Keratinocyte (primary cell): Measurements from ENCODE around the gene TOM1. TPM values are rescaled to one million over a fixed set of nuclear protein-coding genes. Genes with fewer than 3 reads are reported as not detected.

Experiments
- DNase-seq: peaks from one replicate; pipeline ENCODE4 v3.0.0-alpha.2; 2011; ENCODE audit warnings: low read depth, missing footprints, low spot score
- FAIRE-seq: peaks from 2 replicates; lab custom pipeline; 2011; peaks lifted over from hg19 to GRCh38; lab: Jason Lieb, UNC
- H2AFZ ChIP-seq: 2 replicates; pipeline ENCODE4 v1.6.0; 2012; ENCODE audit warnings: low read length, control low read depth, inconsistent platforms; ENCODE audit not compliant: control insufficient read depth
- H3K27ac ChIP-seq: 2 replicates; pipeline ENCODE4 v1.5.1; 2011; ENCODE audit warnings: low read length; ENCODE audit not compliant: control insufficient read depth, insufficient read depth
- H3K27me3 ChIP-seq: 3 replicates; pipeline ENCODE4 v1.6.0; 2011; ENCODE audit warnings: low read length; ENCODE audit not compliant: control insufficient read depth, insufficient read depth; ENCODE audit errors: extremely low read depth
- H3K36me3 ChIP-seq, 2 experiments: 2 replicates in 1 of 2; 3 replicates in 1 of 2; pipeline ENCODE4 v1.5.1; 2011; ENCODE audit warnings: low read length in 2 of 2, mild to moderate bottlenecking in 1 of 2; ENCODE audit not compliant: control insufficient read depth in 2 of 2, insufficient read depth in 2 of 2; ENCODE audit errors: extremely low read depth in 1 of 2
- H3K4me1 ChIP-seq: 3 replicates; pipeline ENCODE4 v1.5.1; 2011; ENCODE audit warnings: low read length; ENCODE audit not compliant: control insufficient read depth, insufficient read depth; ENCODE audit errors: extremely low read depth
- H3K4me2 ChIP-seq: 3 replicates; pipeline ENCODE4 v1.6.0; 2011; ENCODE audit warnings: low read depth, low read length; ENCODE audit not compliant: control insufficient read depth, insufficient read depth; ENCODE audit errors: extremely low read depth
- H3K4me3 ChIP-seq, 3 experiments: fragments of 200-600 bp in 1 of 3; sonication (generic) in 1 of 3; 2 replicates in 2 of 3; 3 replicates in 1 of 3; pipeline ENCODE4 v1.5.1; 2011 to 2016; ENCODE audit warnings: low read length in 3 of 3, mild to moderate bottlenecking in 3 of 3, control low read depth in 2 of 3, inconsistent platforms in 1 of 3, low read depth in 1 of 3, mixed read lengths in 1 of 3, mixed run types in 1 of 3, moderate library complexity in 1 of 3; ENCODE audit not compliant: control insufficient read depth in 2 of 3, insufficient read depth in 2 of 3; ENCODE audit errors: extremely low read depth in 1 of 3
- H3K79me2 ChIP-seq: 2 replicates; pipeline ENCODE4 v1.6.0; 2012; ENCODE audit warnings: low read length; ENCODE audit not compliant: control insufficient read depth, insufficient read depth
- H3K9ac ChIP-seq: 3 replicates; pipeline ENCODE4 v1.6.0; 2011; ENCODE audit warnings: low read length; ENCODE audit not compliant: control insufficient read depth, insufficient read depth; ENCODE audit errors: extremely low read depth
- H3K9me1 ChIP-seq: 3 replicates; pipeline ENCODE4 v1.6.0; 2011; ENCODE audit warnings: low read length; ENCODE audit not compliant: control insufficient read depth, insufficient read depth; ENCODE audit errors: extremely low read depth
- H3K9me3 ChIP-seq: 2 replicates; pipeline ENCODE4 v1.5.1; 2012; ENCODE audit warnings: low read depth, low read length; ENCODE audit not compliant: control insufficient read depth
- H4K20me1 ChIP-seq: 3 replicates; pipeline ENCODE4 v1.6.0; 2011; ENCODE audit warnings: low read length; ENCODE audit not compliant: control insufficient read depth, insufficient read depth; ENCODE audit errors: extremely low read depth
- EZH2 ChIP-seq: IDR thresholded peaks from one replicate; pipeline ENCODE4 v1.6.1; 2012; ENCODE audit warnings: inconsistent platforms, mild to moderate bottlenecking, low read length, moderate library complexity
- dilution Hi-C: fragments of 300-500 bp; cut with MboI; formaldehyde crosslinking; loops from one replicate; pipeline ENCODE4 v1.7.0; 2020; ENCODE audit warnings: low sequenced_read_pairs; ENCODE audit not compliant: extremely low pct_ligation_motif_present
- polyA plus RNA-seq, 5 experiments: library from polyadenylated mRNA; depleted of rRNA in 3 of 5; stranded (reverse) in 3 of 5; stranded (forward) in 1 of 5; unstranded in 1 of 5; fragments of >200 nt; gene quantifications; 1 replicate in 1 of 5; 2 replicates in 3 of 5; 3 replicates in 1 of 5; pipeline versions ENCODE4 v1.2.1 to v1.2.3, GENCODE V29; 2011 to 2012; ENCODE audit warnings: missing spikeins in 2 of 5, low read depth in 1 of 5, low replicate concordance in 1 of 5
- TF ChIP-seq, protein P1 (sequence below), 3 experiments: IDR thresholded peaks in 1 of 3; conservative IDR thresholded peaks in 1 of 3; optimal IDR thresholded peaks in 1 of 3; 2 replicates in 2 of 3; 3 replicates in 1 of 3; pipeline versions ENCODE3 to v1.5.1; 2011; ENCODE audit warnings: low read length in 3 of 3, mild to moderate bottlenecking in 3 of 3, moderate library complexity in 2 of 3, control low read depth in 1 of 3, inconsistent platforms in 1 of 3; ENCODE audit not compliant: insufficient read depth in 2 of 3; ENCODE audit errors: extremely low read depth in 1 of 3

TOM1 gene
- polyA plus RNA-seq, 1 donor (not counting 4 experiments of a cell fraction or from before 2014, with no cell fraction given): 17.4 TPM

DNA sequence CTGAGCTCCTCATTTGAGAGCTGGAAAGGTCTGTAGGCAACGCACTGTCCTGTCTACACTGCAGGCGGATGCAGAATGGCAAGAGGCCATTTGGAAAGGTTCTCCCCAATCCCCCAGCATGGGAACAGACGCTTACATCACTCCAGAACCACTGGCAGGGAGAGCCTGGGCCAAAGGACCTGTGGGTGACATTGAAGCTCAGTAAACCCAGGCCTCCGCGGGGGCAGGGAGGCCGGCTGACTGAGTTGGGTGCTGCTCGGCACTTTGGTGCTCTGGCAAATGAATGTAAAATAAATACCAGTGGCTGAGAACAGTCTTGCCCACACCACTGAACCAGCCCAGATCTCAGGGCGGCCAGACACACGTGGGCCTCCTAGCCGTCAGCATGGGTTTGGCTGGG is 22.4 kb downstream of the TOM1 start:
- H2AFZ ChIP-seq: no peak overlapping the region
- H3K79me2 ChIP-seq: no peaks in the 10 kb centered on the region
- H4K20me1 ChIP-seq: peaks cover 2% of the 10 kb centered on the region
- FAIRE-seq: no peak
- peaks cover 0 to 34% of the 10 kb centered on the region in 2 experiments for H3K36me3 ChIP-seq
- no peak overlapping the region for H3K4me2 ChIP-seq
- no peak for TF ChIP-seq EZH2
- TF ChIP-seq, protein P1, sequence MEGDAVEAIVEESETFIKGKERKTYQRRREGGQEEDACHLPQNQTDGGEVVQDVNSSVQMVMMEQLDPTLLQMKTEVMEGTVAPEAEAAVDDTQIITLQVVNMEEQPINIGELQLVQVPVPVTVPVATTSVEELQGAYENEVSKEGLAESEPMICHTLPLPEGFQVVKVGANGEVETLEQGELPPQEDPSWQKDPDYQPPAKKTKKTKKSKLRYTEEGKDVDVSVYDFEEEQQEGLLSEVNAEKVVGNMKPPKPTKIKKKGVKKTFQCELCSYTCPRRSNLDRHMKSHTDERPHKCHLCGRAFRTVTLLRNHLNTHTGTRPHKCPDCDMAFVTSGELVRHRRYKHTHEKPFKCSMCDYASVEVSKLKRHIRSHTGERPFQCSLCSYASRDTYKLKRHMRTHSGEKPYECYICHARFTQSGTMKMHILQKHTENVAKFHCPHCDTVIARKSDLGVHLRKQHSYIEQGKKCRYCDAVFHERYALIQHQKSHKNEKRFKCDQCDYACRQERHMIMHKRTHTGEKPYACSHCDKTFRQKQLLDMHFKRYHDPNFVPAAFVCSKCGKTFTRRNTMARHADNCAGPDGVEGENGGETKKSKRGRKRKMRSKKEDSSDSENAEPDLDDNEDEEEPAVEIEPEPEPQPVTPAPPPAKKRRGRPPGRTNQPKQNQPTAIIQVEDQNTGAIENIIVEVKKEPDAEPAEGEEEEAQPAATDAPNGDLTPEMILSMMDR (optimal IDR thresholded peaks at IDR 0.05 in 1 of 3, IDR thresholded peaks at IDR 0.05 in 1 of 3, conservative IDR thresholded peaks at IDR 0.05 in 1 of 3; ENCODE audit: extremely low read depth in 1 of 3, insufficient read depth in 2 of 3, low read length in 3 of 3): no peak
- H3K9ac ChIP-seq: no peak overlapping the region
- H3K27ac ChIP-seq: no peak overlapping the region
- DNase-seq: no peak
- no peaks in the 10 kb centered on the region for H3K9me3 ChIP-seq
- dilution Hi-C loops: no loop called here
- no peaks in the 10 kb centered on the region for H3K9me1 ChIP-seq
- H3K4me3 ChIP-seq: no peak overlapping the region
- H3K27me3 ChIP-seq: no peaks in the 10 kb centered on the region
- no peaks in the 10 kb centered on the region for H3K4me1 ChIP-seq

GRCh38 chr22:35322893-35323292 is 23.2 kb downstream of the TOM1 start:
- DNase-seq: no peak
- peaks cover 3 to 36% of the 10 kb centered on the region in 2 experiments for H3K36me3 ChIP-seq
- H3K27me3 ChIP-seq: no peaks in the 10 kb centered on the region
- H3K9ac ChIP-seq: no peak overlapping the region
- no peak for FAIRE-seq
- H3K4me1 ChIP-seq: no peaks in the 10 kb centered on the region
- H3K4me2 ChIP-seq: no peak overlapping the region
- no peak overlapping the region for H3K4me3 ChIP-seq
- dilution Hi-C loops: no loop called here
- no peaks in the 10 kb centered on the region for H3K79me2 ChIP-seq
- H4K20me1 ChIP-seq: no peaks in the 10 kb centered on the region
- no peak overlapping the region for H3K27ac ChIP-seq
- no peak for TF ChIP-seq EZH2
- TF ChIP-seq, protein P1 (optimal IDR thresholded peaks at IDR 0.05 in 1 of 3, IDR thresholded peaks at IDR 0.05 in 1 of 3, conservative IDR thresholded peaks at IDR 0.05 in 1 of 3; ENCODE audit: extremely low read depth in 1 of 3, insufficient read depth in 2 of 3, low read length in 3 of 3): no peak
- no peaks in the 10 kb centered on the region for H3K9me1 ChIP-seq
- no peak overlapping the region for H2AFZ ChIP-seq
- H3K9me3 ChIP-seq: no peaks in the 10 kb centered on the region
